CD14-positive monocyte (primary cell): ENCODE data around the gene S100A10. TPM values are rescaled to one million over a fixed set of nuclear protein-coding genes. Genes with fewer than 3 reads are reported as not detected.
A peak's percentile ranks its signal among the peaks of the same experiment; 100 is the strongest.

Experiments used
- DNase-seq, 3 donors: peaks; one replicate each; pipeline ENCODE4 v3.0.0-alpha.2; 2011 to 2022
- H2AFZ ChIP-seq: 2 replicates; pipeline ENCODE4 v1.6.0; 2012; ENCODE audit warnings: mild to moderate bottlenecking, low read depth, low read length, inconsistent platforms; ENCODE audit not compliant: insufficient read depth, poor library complexity, severe bottlenecking
- H3K27ac ChIP-seq, 2 donors: 1 replicate in 1 of 2; 2 replicates in 1 of 2; pipeline ENCODE4 v1.5.1; 2012 to 2013; ENCODE audit warnings: low read length in 2 of 2, control low read depth in 1 of 2, inconsistent platforms in 1 of 2, low read depth in 1 of 2, mild to moderate bottlenecking in 1 of 2
- H3K27me3 ChIP-seq, 2 donors: one replicate each; pipeline versions ENCODE4 v1.6.0 to v1.6.1; 2011 to 2013; ENCODE audit warnings: low read length in 2 of 2; ENCODE audit not compliant: control insufficient read depth in 2 of 2, insufficient read depth in 2 of 2
- H3K36me3 ChIP-seq, 2 donors: replicated peaks in 1 of 2; 1 replicate in 1 of 2; 2 replicates in 1 of 2; pipeline versions ENCODE4 v1.5.1 to v1.6.1; 2012 to 2013; ENCODE audit warnings: low read length in 2 of 2, control low read depth in 1 of 2, inconsistent platforms in 1 of 2, mild to moderate bottlenecking in 1 of 2; ENCODE audit not compliant: insufficient read depth in 2 of 2, control insufficient read depth in 1 of 2
- H3K4me1 ChIP-seq, 2 donors: 1 replicate in 1 of 2; 2 replicates in 1 of 2; pipeline versions ENCODE4 v1.5.1 to v1.6.1; 2012 to 2013; ENCODE audit warnings: low read length in 2 of 2, control low read depth in 1 of 2, inconsistent platforms in 1 of 2, mild to moderate bottlenecking in 1 of 2, moderate library complexity in 1 of 2; ENCODE audit not compliant: insufficient read depth in 2 of 2, control insufficient read depth in 1 of 2
- H3K4me2 ChIP-seq: replicated peaks from 2 replicates; pipeline ENCODE3; 2012; ENCODE audit warnings: low read length, moderate library complexity, mild to moderate bottlenecking; ENCODE audit not compliant: poor library complexity, severe bottlenecking; ENCODE audit errors: extremely low read depth
- H3K4me3 ChIP-seq, 3 experiments: fragments of 200-600 bp in 1 of 3; sonication (generic) in 1 of 3; replicated peaks in 1 of 3; 1 replicate in 2 of 3; 2 replicates in 1 of 3; pipeline ENCODE4 v1.5.1; 2011 to 2013; ENCODE audit warnings: low read length in 3 of 3, mild to moderate bottlenecking in 3 of 3, control low read depth in 2 of 3, low read depth in 2 of 3, inconsistent platforms in 1 of 3, moderate library complexity in 1 of 3
- H3K79me2 ChIP-seq: 2 replicates; pipeline ENCODE4 v1.6.0; 2012; ENCODE audit warnings: mild to moderate bottlenecking, control low read depth, inconsistent platforms, low read length, moderate library complexity; ENCODE audit not compliant: insufficient read depth
- H3K9ac ChIP-seq: 2 replicates; pipeline ENCODE4 v1.6.0; 2017; ENCODE audit warnings: low read length, mild to moderate bottlenecking; ENCODE audit not compliant: insufficient read depth, poor library complexity, severe bottlenecking
- H3K9me3 ChIP-seq, 2 donors: replicated peaks in 1 of 2; 1 replicate in 1 of 2; 2 replicates in 1 of 2; pipeline versions ENCODE4 v1.5.1 to v1.6.1; 2012 to 2013; ENCODE audit warnings: low read length in 2 of 2, control low read depth in 1 of 2; ENCODE audit not compliant: control insufficient read depth in 1 of 2, insufficient read depth in 1 of 2
- H4K20me1 ChIP-seq: 2 replicates; pipeline ENCODE4 v1.6.0; 2012; ENCODE audit warnings: mild to moderate bottlenecking, low read length, control low read depth, moderate library complexity; ENCODE audit not compliant: insufficient read depth
- H3K27ac Mint-ChIP-seq, 7 donors: one replicate each; pipeline ENCODE4 v1.8.0; 2020; ENCODE audit warnings: mild to moderate bottlenecking in 7 of 7, mixed read lengths in 7 of 7, moderate library complexity in 6 of 7, inconsistent platforms in 2 of 7
- H3K27me3 Mint-ChIP-seq, 3 donors: one replicate each; pipeline ENCODE4 v1.8.0; 2021 to 2022; ENCODE audit warnings: low read depth in 3 of 3, mild to moderate bottlenecking in 3 of 3, mixed read lengths in 3 of 3, moderate library complexity in 3 of 3, inconsistent platforms in 1 of 3
- H3K36me3 Mint-ChIP-seq, 2 donors: one replicate each; pipeline ENCODE4 v1.8.0; 2020; ENCODE audit warnings: mixed read lengths in 2 of 2, inconsistent platforms in 1 of 2, mild to moderate bottlenecking in 1 of 2
- H3K4me1 Mint-ChIP-seq: one replicate; pipeline ENCODE4 v1.8.0; 2020; ENCODE audit warnings: mild to moderate bottlenecking, mixed read lengths
- H3K4me3 Mint-ChIP-seq, 2 donors: one replicate each; pipeline ENCODE4 v1.8.0; 2020; ENCODE audit warnings: mild to moderate bottlenecking in 2 of 2, mixed read lengths in 2 of 2, moderate library complexity in 1 of 2
- H3K9me3 Mint-ChIP-seq, 7 donors: one replicate each; pipeline ENCODE4 v1.8.0; 2020 to 2022; ENCODE audit warnings: mixed read lengths in 7 of 7, mild to moderate bottlenecking in 6 of 7, moderate library complexity in 6 of 7, inconsistent platforms in 2 of 7
- CTCF ChIP-seq: fragments of 200-600 bp; IDR thresholded peaks from one replicate; pipeline ENCODE4 v1.8.0; 2022; ENCODE audit warnings: antibody characterized with exemption, mild to moderate bottlenecking
- WGBS: methylation state at CpG from one replicate; pipeline ENCODE4 v1.1.5; 2013; ENCODE audit warnings: missing lambda C conversion rate; ENCODE audit not compliant: insufficient coverage; 5-methylcytosine and 5-hydroxymethylcytosine counted together
- intact Hi-C, 2 donors: fragments of 100-400 bp; cut with micrococcal nuclease; formaldehyde crosslinking; loops; one replicate each; pipeline versions ENCODE4 v1.15.0 to v1.15.1; 2023
- polyA plus RNA-seq, 3 donors: library from polyadenylated mRNA; depleted of rRNA in 1 of 3; unstranded in 2 of 3; stranded (reverse) in 1 of 3; fragments of 300-500 nt in 2 of 3; fragments of >200 nt in 1 of 3; fragmentation: Illumina TruSeq in 2 of 3; gene quantifications; 1 replicate in 2 of 3; 2 replicates in 1 of 3; pipeline ENCODE4 v1.2.3, GENCODE V29; 2012 to 2021

S100A10 gene
- polyA plus RNA-seq, 3 donors = 422 to 2,138 (median 2,129) TPM

GRCh38 chr1:152007047-152007446 is 13.4 kb upstream of the S100A10 start:
- peaks cover 3% of the 10 kb centered on the region in 2 donors for H3K4me1 ChIP-seq
- peaks cover 3% of the 10 kb centered on the region in 2 donors for H3K27me3 ChIP-seq
- Mint-ChIP-seq H3K27me3 (peaks cover 12 to 17% (median 13%) of the 10 kb centered on the region in 3 donors), H3K4me1 (peaks cover 6% of the 10 kb centered on the region), H3K4me3 (no peak overlapping the region), H3K9me3 (peaks cover 0 to 4% (median 0%) of the 10 kb centered on the region in 7 donors), H3K36me3 (peaks cover 0 to 4% of the 10 kb centered on the region in 2 donors), H3K27ac (no peak overlapping the region)
- no peak for TF ChIP-seq CTCF
- H3K27ac ChIP-seq = no peak overlapping the region
- no peak overlapping the region for H3K4me2 ChIP-seq
- H2AFZ ChIP-seq = no peak overlapping the region
- no CpG with 5 or more reads among the region's 2 CpGs for WGBS
- H3K9ac ChIP-seq = no peak overlapping the region
- intact Hi-C loops = no loop called here
- DNase-seq = no peak
- H3K79me2 ChIP-seq = no peaks in the 10 kb centered on the region
- no peaks in the 10 kb centered on the region for H3K36me3 ChIP-seq
- H4K20me1 ChIP-seq = no peaks in the 10 kb centered on the region
- H3K4me3 ChIP-seq = no peak overlapping the region
- no peaks in the 10 kb centered on the region for H3K9me3 ChIP-seq

GRCh38 chr1:152005360-152005912 is 11.8 kb upstream of the S100A10 start:
- Histone ChIP-seq H4K20me1 (no peaks in the 10 kb centered on the region), H3K79me2 (no peaks in the 10 kb centered on the region), H3K27me3 (peaks cover 3% of the 10 kb centered on the region in 2 donors), H2AFZ (no peak overlapping the region), H3K4me2 (no peak overlapping the region), H3K27ac (no peak overlapping the region), H3K4me1 (peaks cover 19% of the 10 kb centered on the region in 2 donors), H3K4me3 (no peak overlapping the region), H3K9ac (no peak overlapping the region), H3K9me3 (no peaks in the 10 kb centered on the region), H3K36me3 (no peaks in the 10 kb centered on the region)
- 86% methylated on average over 1 of the region's 4 CpGs for WGBS
- peaks cover 20% of the 10 kb centered on the region for H3K4me1 Mint-ChIP-seq
- H3K4me3 Mint-ChIP-seq = no peak overlapping the region
- no peak for DNase-seq
- intact Hi-C loops = no loop called here
- H3K27ac Mint-ChIP-seq = peak overlapping the region in 1 of 7 donors; percentile 8
- no peak for TF ChIP-seq CTCF
- peaks cover 12 to 16% (median 13%) of the 10 kb centered on the region in 3 donors for H3K27me3 Mint-ChIP-seq
- no peaks in the 10 kb centered on the region for H3K9me3 Mint-ChIP-seq
- peaks cover 0 to 4% of the 10 kb centered on the region in 2 donors for H3K36me3 Mint-ChIP-seq
